Colonic mucosa (tissue), 4 donors: ENCODE data around the gene TOR1A. TPM values are rescaled to one million over a fixed set of nuclear protein-coding genes. Genes with fewer than 3 reads are reported as not detected.
A peak's percentile ranks its signal among the peaks of the same experiment; 100 is the strongest.

Experiments used
- DNase-seq: peaks from one replicate; pipeline ENCODE4 v3.0.0-alpha.2; 2020
- H3K27ac ChIP-seq: fragments of 200-600 bp; one replicate; pipeline ENCODE4 v1.8.0; 2021
- H3K27me3 ChIP-seq: fragments of 200-600 bp; one replicate; pipeline ENCODE4 v1.8.0; 2021
- H3K36me3 ChIP-seq: fragments of 200-600 bp; one replicate; pipeline ENCODE4 v1.8.0; 2021
- H3K4me1 ChIP-seq: fragments of 200-600 bp; one replicate; pipeline ENCODE4 v1.8.0; 2021; ENCODE audit warnings: mild to moderate bottlenecking
- H3K4me3 ChIP-seq: fragments of 200-600 bp; one replicate; pipeline ENCODE4 v1.8.0; 2021
- H3K9ac ChIP-seq, 2 donors: one replicate each; pipeline ENCODE4 v1.7.0; 2013; ENCODE audit warnings: control low read depth in 2 of 2, low read depth in 2 of 2, low read length in 2 of 2
- H3K9me3 ChIP-seq: fragments of 200-600 bp; one replicate; pipeline ENCODE4 v1.8.0; 2021
- intact Hi-C: fragments of 100-400 bp; cut with DNase I; formaldehyde crosslinking; loops from one replicate; pipeline ENCODE4 v1.14.1; 2022
- microRNA-seq: library from miRNA; unstranded; fragments of <30 nt; microRNA quantifications from one replicate; pipeline ENCODE4, GENCODE V29; 2019
- total RNA-seq, 2 donors: library from RNA; stranded (reverse); fragmentation: NEBNext Ultra II Directional in 1 of 2; extraction: Animal tissue kit (Norgen Biotek cat#: 25700) in 1 of 2; gene quantifications; one replicate each; pipeline ENCODE4 v1.2.1, GENCODE V29; 2021
- TF ChIP-seq, protein P1 (sequence below): fragments of 200-600 bp; IDR thresholded peaks from one replicate; pipeline ENCODE4 v1.8.0; 2022; ENCODE audit warnings: antibody characterized with exemption, mild to moderate bottlenecking
- donor health status: healthy.
- donor health status: DM: no; HTN: no; CAD: no.
- donor health status: DM: no; HTN: no; CAD: no.

TOR1A gene
- total RNA-seq, 2 donors from 2014 or later: 31.0 to 31.1 TPM

DNA sequence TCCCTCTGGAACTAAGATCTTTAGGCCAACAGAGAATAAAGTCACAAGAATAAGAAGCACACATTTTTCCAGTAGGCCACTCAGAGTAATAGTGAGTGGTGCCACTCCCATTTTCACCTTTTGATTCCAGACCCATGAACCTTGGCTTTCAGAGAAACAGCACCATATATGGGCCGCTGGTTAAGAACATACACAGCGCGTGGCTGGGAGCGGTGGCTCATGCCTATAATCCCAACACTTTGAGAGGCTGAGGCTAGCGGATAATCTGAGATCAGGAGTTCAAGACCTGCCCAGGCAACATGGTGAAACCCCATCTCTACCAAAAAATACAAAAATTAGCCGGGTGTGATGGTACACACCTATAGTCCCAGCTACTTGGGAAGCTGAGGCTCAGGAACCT is 55.5 kb downstream of the TOR1A start:
- no peak for DNase-seq
- Histone ChIP-seq H3K36me3 (no peaks in the 10 kb centered on the region), H3K27ac (no peak overlapping the region), H3K4me3 (no peak overlapping the region), H3K9me3 (no peaks in the 10 kb centered on the region), H3K4me1 (no peaks in the 10 kb centered on the region), H3K27me3 (no peaks in the 10 kb centered on the region), H3K9ac (no peak overlapping the region)
- intact Hi-C loops: no loop called here
- TF ChIP-seq, protein P1, sequence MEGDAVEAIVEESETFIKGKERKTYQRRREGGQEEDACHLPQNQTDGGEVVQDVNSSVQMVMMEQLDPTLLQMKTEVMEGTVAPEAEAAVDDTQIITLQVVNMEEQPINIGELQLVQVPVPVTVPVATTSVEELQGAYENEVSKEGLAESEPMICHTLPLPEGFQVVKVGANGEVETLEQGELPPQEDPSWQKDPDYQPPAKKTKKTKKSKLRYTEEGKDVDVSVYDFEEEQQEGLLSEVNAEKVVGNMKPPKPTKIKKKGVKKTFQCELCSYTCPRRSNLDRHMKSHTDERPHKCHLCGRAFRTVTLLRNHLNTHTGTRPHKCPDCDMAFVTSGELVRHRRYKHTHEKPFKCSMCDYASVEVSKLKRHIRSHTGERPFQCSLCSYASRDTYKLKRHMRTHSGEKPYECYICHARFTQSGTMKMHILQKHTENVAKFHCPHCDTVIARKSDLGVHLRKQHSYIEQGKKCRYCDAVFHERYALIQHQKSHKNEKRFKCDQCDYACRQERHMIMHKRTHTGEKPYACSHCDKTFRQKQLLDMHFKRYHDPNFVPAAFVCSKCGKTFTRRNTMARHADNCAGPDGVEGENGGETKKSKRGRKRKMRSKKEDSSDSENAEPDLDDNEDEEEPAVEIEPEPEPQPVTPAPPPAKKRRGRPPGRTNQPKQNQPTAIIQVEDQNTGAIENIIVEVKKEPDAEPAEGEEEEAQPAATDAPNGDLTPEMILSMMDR: no peak

DNA sequence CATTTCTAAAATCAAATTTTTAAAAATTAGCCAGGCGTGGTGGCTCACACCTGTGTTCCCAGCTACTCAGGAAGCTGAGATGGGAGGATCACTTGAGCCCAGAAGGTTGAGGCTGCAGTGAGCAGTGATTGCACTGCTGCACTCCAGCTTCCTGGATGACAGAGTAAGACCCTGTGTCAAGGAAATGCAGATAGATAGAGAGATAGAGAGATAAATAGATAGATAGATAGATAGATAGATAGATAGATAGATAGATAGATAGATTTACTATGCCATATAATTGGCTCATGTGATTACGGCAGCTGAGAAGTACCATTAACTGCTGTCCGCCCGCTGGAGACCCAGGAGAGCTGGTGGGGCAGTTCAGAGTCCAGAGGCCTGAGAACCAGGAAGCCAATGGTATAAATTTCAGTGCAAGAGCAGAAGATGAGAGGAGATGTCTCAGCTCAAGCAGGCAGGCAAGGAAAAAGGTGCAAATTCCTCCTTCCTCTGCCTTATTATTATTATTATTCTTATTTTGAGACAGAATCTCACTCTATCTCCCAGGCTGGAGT is 58.1 kb downstream of the TOR1A start:
- H3K9ac ChIP-seq: no peak overlapping the region
- peak; percentile 44 for DNase-seq
- intact Hi-C loops: no loop called here
- H3K4me3 ChIP-seq: no peak overlapping the region
- peaks cover 7% of the 10 kb centered on the region for H3K4me1 ChIP-seq
- TF ChIP-seq, protein P1: no peak
- H3K36me3 ChIP-seq: no peaks in the 10 kb centered on the region
- H3K27me3 ChIP-seq: no peaks in the 10 kb centered on the region
- no peaks in the 10 kb centered on the region for H3K9me3 ChIP-seq
- H3K27ac ChIP-seq: no peak overlapping the region

DNA sequence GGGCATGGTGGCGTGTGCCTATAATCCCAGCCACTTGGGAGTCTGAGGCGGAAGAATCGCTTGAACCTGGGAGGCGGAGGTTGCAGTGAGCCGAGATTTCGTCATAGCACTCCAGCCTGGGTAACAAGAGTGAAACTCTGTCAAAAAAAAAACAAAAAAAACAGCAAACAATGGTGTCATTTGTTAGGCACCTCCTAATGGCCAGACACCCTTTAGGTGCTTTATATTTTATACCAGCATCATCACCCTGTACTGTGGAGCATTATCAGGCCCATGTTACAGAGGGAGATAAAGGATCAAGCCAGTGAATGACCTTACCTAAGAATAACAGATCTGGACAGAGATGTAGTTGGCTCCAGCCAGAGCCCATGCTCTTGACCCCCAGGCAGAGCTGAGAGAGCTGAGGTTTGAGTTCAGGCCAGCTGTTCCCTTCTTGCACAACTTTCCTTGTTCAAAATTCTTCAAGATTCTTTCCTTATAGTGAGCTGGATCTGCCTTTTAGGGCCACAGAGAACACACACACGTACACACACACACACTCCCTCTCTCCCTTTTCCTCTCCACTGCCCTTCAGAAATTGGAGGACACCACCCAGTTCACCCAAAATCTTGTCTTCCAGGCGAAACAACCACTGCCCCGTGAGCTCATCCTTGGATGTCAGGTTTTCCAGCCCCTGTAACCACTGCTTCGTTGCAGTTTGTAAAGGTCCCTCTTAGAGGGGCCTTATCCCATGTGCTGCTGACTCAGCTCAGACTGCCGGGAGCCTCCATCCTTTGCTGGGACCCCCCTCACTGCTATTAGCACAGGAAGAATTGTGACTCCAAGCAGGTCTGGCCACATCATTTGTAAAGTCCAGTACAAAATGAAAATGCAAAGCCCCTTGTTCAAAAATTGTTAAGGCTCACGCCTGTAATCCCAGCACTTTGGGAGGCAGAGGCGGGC is 60.7 kb downstream of the TOR1A start:
- H3K27ac ChIP-seq: peak overlapping the region; percentile 83
- H3K36me3 ChIP-seq: no peaks in the 10 kb centered on the region
- TF ChIP-seq, protein P1: no peak
- peaks cover 7% of the 10 kb centered on the region for H3K4me1 ChIP-seq
- no peaks in the 10 kb centered on the region for H3K27me3 ChIP-seq
- no peak overlapping the region for H3K4me3 ChIP-seq
- H3K9ac ChIP-seq: peak overlapping the region in 1 of 2 donors; percentile 5
- H3K9me3 ChIP-seq: no peaks in the 10 kb centered on the region
- intact Hi-C loops: no loop called here
- no peak for DNase-seq

Small RNA genes lying within 50 kb of the gene (microRNA-seq; reads per million reads assigned to microRNA genes)
- not detected for gene MIR6855

Other genes starting within 250 kb of the TOR1A start
- not detected for gene C9orf50, start 203.0 kb downstream of the TOR1A start, total RNA-seq
- 10 to 100 TPM; 25.3 to 50.2 TPM for gene NTMT1, start 198.0 kb downstream of the TOR1A start, total RNA-seq
- gene ASB6, start 182.0 kb downstream of the TOR1A start, total RNA-seq: 10 to 100 TPM; 15.8 to 18.5 TPM
- gene PRRX2, start 158.5 kb downstream of the TOR1A start, total RNA-seq: under 1 TPM; 0.64 to 0.85 TPM
- gene PTGES, start 71.1 kb downstream of the TOR1A start, total RNA-seq: 1 to 10 TPM; 2.6 to 5.1 TPM
- gene TOR1B, start 21.0 kb downstream of the TOR1A start, total RNA-seq: 10 to 100 TPM; 49.0 to 60.8 TPM
- 10 to 100 TPM; 38.7 to 45.5 TPM for gene C9orf78, start 11.1 kb upstream of the TOR1A start, total RNA-seq
- gene USP20, start 11.3 kb upstream of the TOR1A start, total RNA-seq: 10 to 100 TPM; 14.7 to 20.0 TPM
- gene FNBP1, start 219.1 kb upstream of the TOR1A start, total RNA-seq: 10 to 100 TPM; 24.7 to 55.5 TPM
- gene GPR107, start 229.8 kb upstream of the TOR1A start, total RNA-seq: 10 to 100 TPM; 42.2 to 51.2 TPM